K562 (cell line): ENCODE data around the gene ARHGAP24. TPM values are rescaled to one million over a fixed set of nuclear protein-coding genes. Genes with fewer than 3 reads are reported as not detected.

Experiments
- ERF ChIP-seq: fragments of 450-650 bp; formaldehyde crosslinking; IDR thresholded peaks from 2 replicates; pipeline ENCODE4 v1.4.0; 2020; ENCODE audit warnings: mild to moderate bottlenecking, mixed read lengths
- GABPB1 ChIP-seq: sonication (generic); formaldehyde crosslinking; IDR thresholded peaks from 2 replicates; pipeline ENCODE4 v1.8.0; 2022; ENCODE audit warnings: mild to moderate bottlenecking, missing genetic modification reagents
- HCFC1 ChIP-seq: IDR thresholded peaks from 2 replicates; pipeline ENCODE4 v1.6.1; 2012; ENCODE audit warnings: low read depth, low read length, improper control_type of control experiment
- IRF2 ChIP-seq: sonication (generic); formaldehyde crosslinking; IDR thresholded peaks from 2 replicates; pipeline ENCODE4 v1.8.1; 2022; ENCODE audit warnings: mild to moderate bottlenecking, missing genetic modification reagents
- LARP7 ChIP-seq: fragments of 450-650 bp; IDR thresholded peaks from 2 replicates; pipeline ENCODE4 v1.6.1; 2016
- MEF2D ChIP-seq: conservative IDR thresholded peaks from 2 replicates; pipeline ENCODE4 v1.6.1; 2016; ENCODE audit warnings: low read depth, missing genetic modification characterization, missing compliant biosample characterization
- NFYB ChIP-seq: IDR thresholded peaks from 2 replicates; pipeline ENCODE4 v1.6.1; 2011; ENCODE audit warnings: mild to moderate bottlenecking, moderate library complexity; ENCODE audit not compliant: insufficient read length; ENCODE audit errors: extremely low read depth
- NR1H2 ChIP-seq: sonication (generic); formaldehyde crosslinking; IDR thresholded peaks from 2 replicates; pipeline ENCODE4 v1.4.0; 2020; ENCODE audit warnings: mild to moderate bottlenecking, missing genetic modification reagents
- NR4A1 ChIP-seq, 2 experiments: fragments of 250-450 bp in 1 of 2; fragments of 450-650 bp in 1 of 2; sonication (Bioruptor Pico) in 1 of 2; IDR thresholded peaks; 2 replicates each; pipeline versions ENCODE4 v1.4.0 to v1.6.1; 2016 to 2020; ENCODE audit warnings: mild to moderate bottlenecking in 2 of 2, missing compliant biosample characterization in 1 of 2, missing genetic modification characterization in 1 of 2, moderate library complexity in 1 of 2
- PHB2 ChIP-seq: fragments of 450-650 bp; IDR thresholded peaks from 2 replicates; pipeline ENCODE4 v1.6.1; 2017; ENCODE audit warnings: low read depth
- PURB ChIP-seq: sonication (generic); formaldehyde crosslinking; IDR thresholded peaks from 2 replicates; pipeline ENCODE4 v1.9.0; 2021; ENCODE audit warnings: low read depth, mild to moderate bottlenecking, missing genetic modification reagents
- YBX1 ChIP-seq: fragments of 450-650 bp; IDR thresholded peaks from 2 replicates; pipeline ENCODE4 v1.7.1; 2016; ENCODE audit warnings: mild to moderate bottlenecking
- ZKSCAN1 ChIP-seq: fragments of 150-350 bp; IDR thresholded peaks from 2 replicates; pipeline ENCODE4 v1.6.1; 2016; ENCODE audit warnings: low read depth, low read length
- ZNF282 ChIP-seq: sonication (generic); formaldehyde crosslinking; IDR thresholded peaks from 2 replicates; pipeline ENCODE4 v1.8.1; 2023; ENCODE audit warnings: missing genetic modification reagents
- ZNF311 ChIP-seq: fragments of 250-450 bp; sonication (Bioruptor Pico); IDR thresholded peaks from 2 replicates; pipeline ENCODE4 v1.4.0; 2020; ENCODE audit warnings: mild to moderate bottlenecking, moderate library complexity
- polyA plus RNA-seq, 8 experiments: library from polyadenylated mRNA; depleted of rRNA in 4 of 8; stranded (reverse) in 5 of 8; unstranded in 3 of 8; fragments of >200 nt; fragmentation: Nextera tagmentation in 2 of 8; fragmentation: Illumina TruSeq in 1 of 8; extraction: Ambion mirVana in 2 of 8; extraction: Trizol in 1 of 8; gene quantifications; 2 replicates each; pipeline versions ENCODE4 v1.2.1 to v1.2.3, GENCODE V29; 2011 to 2014; ENCODE audit warnings: inconsistent platforms in 1 of 8, missing spikeins in 1 of 8
- total RNA-seq, 7 experiments: library from RNA; depleted of rRNA in 6 of 7; stranded (reverse); fragments of >200 nt in 6 of 7; fragmentation: Illumina TruSeq in 2 of 7; extraction: Trizol in 2 of 7; gene quantifications; 2 replicates each; pipeline versions ENCODE4 v1.2.1 to v1.2.3, GENCODE V29; 2011 to 2021; ENCODE audit warnings: low replicate concordance in 1 of 7
- TF ChIP-seq, protein P1 (sequence below): sonication (generic); formaldehyde crosslinking; IDR thresholded peaks from 2 replicates; pipeline ENCODE4 v1.9.0; 2022; ENCODE audit warnings: mild to moderate bottlenecking, missing genetic modification reagents
- TF ChIP-seq, protein P2 (sequence below): sonication (generic); formaldehyde crosslinking; IDR thresholded peaks from 2 replicates; pipeline ENCODE4 v1.8.0; 2022; ENCODE audit warnings: mild to moderate bottlenecking, missing genetic modification reagents
- TF ChIP-seq, protein P3 (sequence below): fragments of 450-650 bp; IDR thresholded peaks from 2 replicates; pipeline ENCODE4 v1.6.1; 2016; ENCODE audit warnings: borderline replicate concordance
- TF ChIP-seq, protein P4 (sequence below), 3 experiments: fragments of 200-800 bp in 1 of 3; sonication (Bioruptor generic) in 1 of 3; sonication (generic) in 1 of 3; formaldehyde crosslinking in 1 of 3; IDR thresholded peaks; 2 replicates each; pipeline versions ENCODE4 v1.6.1 to v1.8.0; 2016 to 2022; ENCODE audit warnings: mild to moderate bottlenecking in 2 of 3, missing compliant biosample characterization in 2 of 3, missing genetic modification characterization in 2 of 3, missing genetic modification reagents in 1 of 3
- TF ChIP-seq, protein P5 (sequence below): fragments of 450-650 bp; IDR thresholded peaks from 2 replicates; pipeline ENCODE4 v1.7.0; 2016; ENCODE audit warnings: borderline replicate concordance

Gene ARHGAP24
- total and polyA plus RNA-seq, 9 of the 15 experiments (the other 6 are each of a cell fraction or from before 2014, with no cell fraction given) = 8.0 to 22.6 (median 14.0) TPM

DNA sequence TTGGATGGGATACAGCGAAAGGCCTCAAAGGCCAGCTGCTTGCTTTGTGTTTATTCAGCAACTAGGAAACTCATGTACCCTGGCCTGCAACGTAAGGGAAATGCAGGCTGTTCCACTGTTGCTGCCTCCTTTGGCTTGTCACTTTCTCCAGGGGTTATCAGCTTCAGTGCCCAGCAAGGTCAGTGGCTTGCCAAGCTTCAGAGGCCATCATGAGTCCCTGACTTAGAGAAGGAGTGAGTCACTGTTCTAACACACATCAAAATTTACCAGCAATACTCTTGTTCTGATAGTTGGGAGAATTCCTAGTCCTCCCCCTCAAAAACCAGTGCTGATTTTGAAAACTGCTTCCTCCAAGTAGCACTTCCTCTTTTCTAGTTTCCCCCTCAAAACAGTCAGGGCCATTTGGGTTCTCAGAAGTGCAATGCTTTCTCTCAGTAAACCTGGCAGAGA is 250.8 kb downstream of the ARHGAP24 start (continued):
- TF ChIP-seq NR1H2 (CRISPR knock-in tag) (no peak), IRF2 (CRISPR knock-in tag) (no peak), LARP7 (no peak), HCFC1 (no peak), ERF (CRISPR knock-in tag) (no peak), ZNF282 (CRISPR knock-in tag) (no peak), YBX1 (no peak), ZKSCAN1 (no peak), ZNF311 (no peak), MEF2D (tag) (no peak), NFYB (no peak), PURB (CRISPR knock-in tag) (no peak), PHB2 (no peak), NR4A1 (CRISPR knock-in tag; IDR thresholded peaks at IDR 0.05) (no peak), NR4A1 (tag; IDR thresholded peaks at IDR 0.05) (no peak), GABPB1 (no peak)
- TF ChIP-seq, protein P1, sequence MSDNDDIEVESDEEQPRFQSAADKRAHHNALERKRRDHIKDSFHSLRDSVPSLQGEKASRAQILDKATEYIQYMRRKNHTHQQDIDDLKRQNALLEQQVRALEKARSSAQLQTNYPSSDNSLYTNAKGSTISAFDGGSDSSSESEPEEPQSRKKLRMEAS (CRISPR knock-in tag) = no peak
- TF ChIP-seq, protein P2, sequence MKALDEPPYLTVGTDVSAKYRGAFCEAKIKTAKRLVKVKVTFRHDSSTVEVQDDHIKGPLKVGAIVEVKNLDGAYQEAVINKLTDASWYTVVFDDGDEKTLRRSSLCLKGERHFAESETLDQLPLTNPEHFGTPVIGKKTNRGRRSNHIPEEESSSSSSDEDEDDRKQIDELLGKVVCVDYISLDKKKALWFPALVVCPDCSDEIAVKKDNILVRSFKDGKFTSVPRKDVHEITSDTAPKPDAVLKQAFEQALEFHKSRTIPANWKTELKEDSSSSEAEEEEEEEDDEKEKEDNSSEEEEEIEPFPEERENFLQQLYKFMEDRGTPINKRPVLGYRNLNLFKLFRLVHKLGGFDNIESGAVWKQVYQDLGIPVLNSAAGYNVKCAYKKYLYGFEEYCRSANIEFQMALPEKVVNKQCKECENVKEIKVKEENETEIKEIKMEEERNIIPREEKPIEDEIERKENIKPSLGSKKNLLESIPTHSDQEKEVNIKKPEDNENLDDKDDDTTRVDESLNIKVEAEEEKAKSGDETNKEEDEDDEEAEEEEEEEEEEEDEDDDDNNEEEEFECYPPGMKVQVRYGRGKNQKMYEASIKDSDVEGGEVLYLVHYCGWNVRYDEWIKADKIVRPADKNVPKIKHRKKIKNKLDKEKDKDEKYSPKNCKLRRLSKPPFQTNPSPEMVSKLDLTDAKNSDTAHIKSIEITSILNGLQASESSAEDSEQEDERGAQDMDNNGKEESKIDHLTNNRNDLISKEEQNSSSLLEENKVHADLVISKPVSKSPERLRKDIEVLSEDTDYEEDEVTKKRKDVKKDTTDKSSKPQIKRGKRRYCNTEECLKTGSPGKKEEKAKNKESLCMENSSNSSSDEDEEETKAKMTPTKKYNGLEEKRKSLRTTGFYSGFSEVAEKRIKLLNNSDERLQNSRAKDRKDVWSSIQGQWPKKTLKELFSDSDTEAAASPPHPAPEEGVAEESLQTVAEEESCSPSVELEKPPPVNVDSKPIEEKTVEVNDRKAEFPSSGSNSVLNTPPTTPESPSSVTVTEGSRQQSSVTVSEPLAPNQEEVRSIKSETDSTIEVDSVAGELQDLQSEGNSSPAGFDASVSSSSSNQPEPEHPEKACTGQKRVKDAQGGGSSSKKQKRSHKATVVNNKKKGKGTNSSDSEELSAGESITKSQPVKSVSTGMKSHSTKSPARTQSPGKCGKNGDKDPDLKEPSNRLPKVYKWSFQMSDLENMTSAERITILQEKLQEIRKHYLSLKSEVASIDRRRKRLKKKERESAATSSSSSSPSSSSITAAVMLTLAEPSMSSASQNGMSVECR (CRISPR knock-in tag) = no peak
- TF ChIP-seq, protein P3, sequence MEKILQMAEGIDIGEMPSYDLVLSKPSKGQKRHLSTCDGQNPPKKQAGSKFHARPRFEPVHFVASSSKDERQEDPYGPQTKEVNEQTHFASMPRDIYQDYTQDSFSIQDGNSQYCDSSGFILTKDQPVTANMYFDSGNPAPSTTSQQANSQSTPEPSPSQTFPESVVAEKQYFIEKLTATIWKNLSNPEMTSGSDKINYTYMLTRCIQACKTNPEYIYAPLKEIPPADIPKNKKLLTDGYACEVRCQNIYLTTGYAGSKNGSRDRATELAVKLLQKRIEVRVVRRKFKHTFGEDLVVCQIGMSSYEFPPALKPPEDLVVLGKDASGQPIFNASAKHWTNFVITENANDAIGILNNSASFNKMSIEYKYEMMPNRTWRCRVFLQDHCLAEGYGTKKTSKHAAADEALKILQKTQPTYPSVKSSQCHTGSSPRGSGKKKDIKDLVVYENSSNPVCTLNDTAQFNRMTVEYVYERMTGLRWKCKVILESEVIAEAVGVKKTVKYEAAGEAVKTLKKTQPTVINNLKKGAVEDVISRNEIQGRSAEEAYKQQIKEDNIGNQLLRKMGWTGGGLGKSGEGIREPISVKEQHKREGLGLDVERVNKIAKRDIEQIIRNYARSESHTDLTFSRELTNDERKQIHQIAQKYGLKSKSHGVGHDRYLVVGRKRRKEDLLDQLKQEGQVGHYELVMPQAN = no peak
- TF ChIP-seq, protein P4, sequence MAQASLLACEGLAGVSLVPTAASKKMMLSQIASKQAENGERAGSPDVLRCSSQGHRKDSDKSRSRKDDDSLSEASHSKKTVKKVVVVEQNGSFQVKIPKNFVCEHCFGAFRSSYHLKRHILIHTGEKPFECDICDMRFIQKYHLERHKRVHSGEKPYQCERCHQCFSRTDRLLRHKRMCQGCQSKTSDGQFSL (CRISPR knock-in tag; IDR thresholded peaks at IDR 0.05) = no peak
- TF ChIP-seq, protein P4 (tag; IDR thresholded peaks at IDR 0.05) = no peak
- TF ChIP-seq, protein P5, sequence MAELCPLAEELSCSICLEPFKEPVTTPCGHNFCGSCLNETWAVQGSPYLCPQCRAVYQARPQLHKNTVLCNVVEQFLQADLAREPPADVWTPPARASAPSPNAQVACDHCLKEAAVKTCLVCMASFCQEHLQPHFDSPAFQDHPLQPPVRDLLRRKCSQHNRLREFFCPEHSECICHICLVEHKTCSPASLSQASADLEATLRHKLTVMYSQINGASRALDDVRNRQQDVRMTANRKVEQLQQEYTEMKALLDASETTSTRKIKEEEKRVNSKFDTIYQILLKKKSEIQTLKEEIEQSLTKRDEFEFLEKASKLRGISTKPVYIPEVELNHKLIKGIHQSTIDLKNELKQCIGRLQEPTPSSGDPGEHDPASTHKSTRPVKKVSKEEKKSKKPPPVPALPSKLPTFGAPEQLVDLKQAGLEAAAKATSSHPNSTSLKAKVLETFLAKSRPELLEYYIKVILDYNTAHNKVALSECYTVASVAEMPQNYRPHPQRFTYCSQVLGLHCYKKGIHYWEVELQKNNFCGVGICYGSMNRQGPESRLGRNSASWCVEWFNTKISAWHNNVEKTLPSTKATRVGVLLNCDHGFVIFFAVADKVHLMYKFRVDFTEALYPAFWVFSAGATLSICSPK = no peak
